Measurements from ENCODE around the gene SAMD4A. TPM values are rescaled to one million over a fixed set of nuclear protein-coding genes. Genes with fewer than 3 reads are reported as not detected.
"Not testable (repeated sequence)": the region's sequence is repeated elsewhere in the genome, so short reads cannot be mapped to it uniquely, and the experiment has no call there.

Gene SAMD4A
- total RNA-seq, 2 experiments from 2014 or later: 0.06 to 1.0 TPM

- TF ChIP-seq EZH2phosphoT487 (IDR thresholded peaks at IDR 0.05; ENCODE audit: borderline replicate concordance, low read depth, low read length): no peak
- no peak for TF ChIP-seq CTCF (conservative IDR thresholded peaks at IDR 0.05; ENCODE audit: low read length)
- Histone ChIP-seq H3K27ac (ENCODE audit: low read depth, low read length, poor library complexity, severe bottlenecking) (no peak overlapping the region), H4K20me1 (ENCODE audit: insufficient read depth, low read length) (no peaks in the 10 kb centered on the region), H3K4me3 (ENCODE audit: low read depth, low read length, poor library complexity, severe bottlenecking) (no peak overlapping the region), H3K36me3 (ENCODE audit: insufficient read depth, low read length) (no peaks in the 10 kb centered on the region), H3K9me3 (ENCODE audit: low read length) (no peaks in the 10 kb centered on the region), H3K4me2 (ENCODE audit: low read length) (no peak overlapping the region), H2AFZ (ENCODE audit: low read length) (no peak overlapping the region), H3K4me1 (ENCODE audit: insufficient read depth, low read length, poor library complexity, severe bottlenecking) (no peaks in the 10 kb centered on the region), H3K79me2 (ENCODE audit: insufficient read depth, low read depth, low read length) (no peaks in the 10 kb centered on the region), H3K9me2 (ENCODE audit: insufficient read depth, low read length) (no peaks in the 10 kb centered on the region)
- CTCF ChIA-PET (ENCODE audit: unreplicated experiment): no interaction called here
- no TSS peak for BruUV-seq (replicated peaks)
- intact Hi-C loops (cut with micrococcal nuclease; ENCODE audit: unreplicated experiment): no loop called here
- no peak for DNase-seq (ENCODE audit: low spot score)
- POLR2A ChIA-PET: interaction anchor here (0.6 to 1.0 kb wide), 4 partner anchors 15 to 306 kb away, joined by 3 to 4 read pairs (median 3); no protein-coding TSS in a partner anchor
Observed at GRCh38 chr14:54747616-54748015, 180.7 kb downstream of the SAMD4A start.

- ChIA-PET CTCF (ENCODE audit: unreplicated experiment) (no interaction called here), POLR2A (no interaction called here)
- no peaks in the 10 kb centered on the region for H3K9me2 ChIP-seq (ENCODE audit: insufficient read depth, low read length)
- no peaks in the 10 kb centered on the region for H3K9me3 ChIP-seq (ENCODE audit: low read length)
- no peaks in the 10 kb centered on the region for H4K20me1 ChIP-seq (ENCODE audit: insufficient read depth, low read length)
- H3K79me2 ChIP-seq (ENCODE audit: insufficient read depth, low read depth, low read length): no peaks in the 10 kb centered on the region
- no peaks in the 10 kb centered on the region for H3K4me1 ChIP-seq (ENCODE audit: insufficient read depth, low read length, poor library complexity, severe bottlenecking)
- DNase-seq (ENCODE audit: low spot score): no peak
- no TSS peak for BruUV-seq (replicated peaks)
- no peak overlapping the region for H3K4me3 ChIP-seq (ENCODE audit: low read depth, low read length, poor library complexity, severe bottlenecking)
- no peak overlapping the region for H3K4me2 ChIP-seq (ENCODE audit: low read length)
- TF ChIP-seq CTCF (conservative IDR thresholded peaks at IDR 0.05; ENCODE audit: low read length) (no peak), EZH2phosphoT487 (IDR thresholded peaks at IDR 0.05; ENCODE audit: borderline replicate concordance, low read depth, low read length) (no peak)
- H3K36me3 ChIP-seq (ENCODE audit: insufficient read depth, low read length): no peaks in the 10 kb centered on the region
- intact Hi-C loops (cut with micrococcal nuclease; ENCODE audit: unreplicated experiment): no loop called here
- no peak overlapping the region for H3K27ac ChIP-seq (ENCODE audit: low read depth, low read length, poor library complexity, severe bottlenecking)
- no peak overlapping the region for H2AFZ ChIP-seq (ENCODE audit: low read length)
Observed at GRCh38 chr14:54749180-54749579, 182.3 kb downstream of the SAMD4A start.

GRCh38 chr14:54749727-54750126 is 182.8 kb downstream of the SAMD4A start:
- Histone ChIP-seq H3K79me2 (ENCODE audit: insufficient read depth, low read depth, low read length) (no peaks in the 10 kb centered on the region), H3K4me2 (ENCODE audit: low read length) (no peak overlapping the region), H3K4me3 (ENCODE audit: low read depth, low read length, poor library complexity, severe bottlenecking) (no peak overlapping the region), H4K20me1 (ENCODE audit: insufficient read depth, low read length) (no peaks in the 10 kb centered on the region), H2AFZ (ENCODE audit: low read length) (no peak overlapping the region), H3K27ac (ENCODE audit: low read depth, low read length, poor library complexity, severe bottlenecking) (no peak overlapping the region), H3K9me3 (ENCODE audit: low read length) (no peaks in the 10 kb centered on the region), H3K9me2 (ENCODE audit: insufficient read depth, low read length) (no peaks in the 10 kb centered on the region), H3K4me1 (ENCODE audit: insufficient read depth, low read length, poor library complexity, severe bottlenecking) (no peaks in the 10 kb centered on the region), H3K36me3 (ENCODE audit: insufficient read depth, low read length) (no peaks in the 10 kb centered on the region)
- ChIA-PET POLR2A (no interaction called here), CTCF (ENCODE audit: unreplicated experiment) (no interaction called here)
- no TSS peak for BruUV-seq (replicated peaks)
- DNase-seq (ENCODE audit: low spot score): no peak
- TF ChIP-seq EZH2phosphoT487 (IDR thresholded peaks at IDR 0.05; ENCODE audit: borderline replicate concordance, low read depth, low read length): no peak
- no peak for TF ChIP-seq CTCF (conservative IDR thresholded peaks at IDR 0.05; ENCODE audit: low read length)
- intact Hi-C loops (cut with micrococcal nuclease; ENCODE audit: unreplicated experiment): no loop called here

- H3K9me3 ChIP-seq (ENCODE audit: low read length); H3K9me2 ChIP-seq (ENCODE audit: insufficient read depth, low read length); POLR2A ChIA-PET; H3K4me3 ChIP-seq (ENCODE audit: low read depth, low read length, poor library complexity, severe bottlenecking); H3K79me2 ChIP-seq (ENCODE audit: insufficient read depth, low read depth, low read length); H3K27ac ChIP-seq (ENCODE audit: low read depth, low read length, poor library complexity, severe bottlenecking); DNase-seq (ENCODE audit: low spot score); H4K20me1 ChIP-seq (ENCODE audit: insufficient read depth, low read length); intact Hi-C loops (cut with micrococcal nuclease; ENCODE audit: unreplicated experiment); CTCF ChIA-PET (ENCODE audit: unreplicated experiment); H3K4me2 ChIP-seq (ENCODE audit: low read length); H3K36me3 ChIP-seq (ENCODE audit: insufficient read depth, low read length); BruUV-seq (replicated peaks); H3K4me1 ChIP-seq (ENCODE audit: insufficient read depth, low read length, poor library complexity, severe bottlenecking); H2AFZ ChIP-seq (ENCODE audit: low read length): not testable (repeated sequence)
Observed at GRCh38 chr14:54752611-54753010, 185.7 kb downstream of the SAMD4A start.

GRCh38 chr14:54753396-54753795 is 186.5 kb downstream of the SAMD4A start:
- H3K79me2 ChIP-seq (ENCODE audit: insufficient read depth, low read depth, low read length); H3K4me3 ChIP-seq (ENCODE audit: low read depth, low read length, poor library complexity, severe bottlenecking); POLR2A ChIA-PET; H3K9me2 ChIP-seq (ENCODE audit: insufficient read depth, low read length); intact Hi-C loops (cut with micrococcal nuclease; ENCODE audit: unreplicated experiment); H2AFZ ChIP-seq (ENCODE audit: low read length); BruUV-seq (replicated peaks); H3K36me3 ChIP-seq (ENCODE audit: insufficient read depth, low read length); H3K4me1 ChIP-seq (ENCODE audit: insufficient read depth, low read length, poor library complexity, severe bottlenecking); DNase-seq (ENCODE audit: low spot score); H3K4me2 ChIP-seq (ENCODE audit: low read length); H3K9me3 ChIP-seq (ENCODE audit: low read length); H3K27ac ChIP-seq (ENCODE audit: low read depth, low read length, poor library complexity, severe bottlenecking); H4K20me1 ChIP-seq (ENCODE audit: insufficient read depth, low read length); CTCF ChIA-PET (ENCODE audit: unreplicated experiment): not testable (repeated sequence)
